Measurements from ENCODE around the gene INHBB. TPM values are rescaled to one million over a fixed set of nuclear protein-coding genes. Genes with fewer than 3 reads are reported as not detected.

The INHBB gene
- total RNA-seq, 2 experiments from 2014 or later = not detected

DNA sequence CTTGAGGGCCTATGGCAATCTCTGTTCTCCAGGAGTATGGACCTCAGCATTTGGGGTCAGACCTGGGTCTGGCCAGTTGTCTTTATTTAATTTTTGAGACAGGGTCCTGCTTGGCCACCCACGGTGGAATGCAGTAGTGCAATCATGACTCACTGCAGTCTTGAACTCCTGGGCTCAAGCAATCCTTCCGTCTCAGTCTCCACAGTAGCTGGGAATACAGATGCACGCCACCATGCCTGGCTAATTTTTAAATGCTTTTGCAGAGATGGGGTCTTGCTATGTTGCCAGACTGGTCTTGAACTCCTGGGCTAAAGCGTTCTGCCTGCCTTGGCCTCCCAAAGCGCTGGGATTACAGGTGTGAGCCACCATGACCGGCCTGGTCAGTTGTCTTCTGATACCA lies 46.4 kb upstream of the INHBB start:
- Histone ChIP-seq H3K4me3 (ENCODE audit: low read length) (no peak overlapping the region), H3K27ac (ENCODE audit: low read depth in 1 of 2, low read length in 2 of 2) (no peak overlapping the region), H3K9me3 (ENCODE audit: control insufficient read depth in 1 of 2, insufficient read depth in 1 of 2, low read length in 2 of 2) (no peaks in the 10 kb centered on the region), H3K27me3 (ENCODE audit: control insufficient read depth in 1 of 2, insufficient read depth in 2 of 2, low read length in 2 of 2) (no peaks in the 10 kb centered on the region), H3K4me1 (ENCODE audit: insufficient read depth, low read length) (no peaks in the 10 kb centered on the region), H3K36me3 (ENCODE audit: insufficient read depth, low read length) (peaks cover 3% of the 10 kb centered on the region)
- POLR2A ChIA-PET = no interaction called here
- CTCF ChIA-PET = no interaction called here
- H3K27ac Mint-ChIP-seq = no peak overlapping the region
- intact Hi-C loops (cut with DNase I, micrococcal nuclease) = no loop called here
- DNase-seq = no peak
- H3K36me3 Mint-ChIP-seq (ENCODE audit: low read depth) = peaks cover 16% of the 10 kb centered on the region
- no peak for TF ChIP-seq CTCF (IDR thresholded peaks at IDR 0.05)
- no peaks in the 10 kb centered on the region for H3K9me3 Mint-ChIP-seq
- no peak overlapping the region for H3K4me3 Mint-ChIP-seq
- no peaks in the 10 kb centered on the region for H3K27me3 Mint-ChIP-seq
- no peak for ATAC-seq (ENCODE audit: poor library complexity)
- no peaks in the 10 kb centered on the region for H3K4me1 Mint-ChIP-seq (ENCODE audit: low read depth)

- Histone ChIP-seq H3K4me1 (ENCODE audit: insufficient read depth, low read length) (no peaks in the 10 kb centered on the region), H3K27me3 (ENCODE audit: control insufficient read depth in 1 of 2, insufficient read depth in 2 of 2, low read length in 2 of 2) (no peaks in the 10 kb centered on the region), H3K27ac (ENCODE audit: low read depth in 1 of 2, low read length in 2 of 2) (no peak overlapping the region), H3K4me3 (ENCODE audit: low read length) (no peak overlapping the region), H3K36me3 (ENCODE audit: insufficient read depth, low read length) (no peaks in the 10 kb centered on the region), H3K9me3 (ENCODE audit: control insufficient read depth in 1 of 2, insufficient read depth in 1 of 2, low read length in 2 of 2) (no peaks in the 10 kb centered on the region)
- no peaks in the 10 kb centered on the region for H3K27me3 Mint-ChIP-seq
- no peak for DNase-seq
- H3K4me3 Mint-ChIP-seq = no peak overlapping the region
- POLR2A ChIA-PET = no interaction called here
- no peak for ATAC-seq (ENCODE audit: poor library complexity)
- TF ChIP-seq CTCF (IDR thresholded peaks at IDR 0.05) = no peak
- H3K36me3 Mint-ChIP-seq (ENCODE audit: low read depth) = peaks cover 12% of the 10 kb centered on the region
- intact Hi-C loops (cut with DNase I, micrococcal nuclease) = loop anchor here in 1 of 2 experiments (5.0 kb wide), 1 partner anchor 43 kb away; no protein-coding TSS in a partner anchor
- no peaks in the 10 kb centered on the region for H3K4me1 Mint-ChIP-seq (ENCODE audit: low read depth)
- no peak overlapping the region for H3K27ac Mint-ChIP-seq
- no peaks in the 10 kb centered on the region for H3K9me3 Mint-ChIP-seq
- CTCF ChIA-PET = no interaction called here
Observed at GRCh38 chr2:120300385-120300784, 45.6 kb upstream of the INHBB start.

DNA sequence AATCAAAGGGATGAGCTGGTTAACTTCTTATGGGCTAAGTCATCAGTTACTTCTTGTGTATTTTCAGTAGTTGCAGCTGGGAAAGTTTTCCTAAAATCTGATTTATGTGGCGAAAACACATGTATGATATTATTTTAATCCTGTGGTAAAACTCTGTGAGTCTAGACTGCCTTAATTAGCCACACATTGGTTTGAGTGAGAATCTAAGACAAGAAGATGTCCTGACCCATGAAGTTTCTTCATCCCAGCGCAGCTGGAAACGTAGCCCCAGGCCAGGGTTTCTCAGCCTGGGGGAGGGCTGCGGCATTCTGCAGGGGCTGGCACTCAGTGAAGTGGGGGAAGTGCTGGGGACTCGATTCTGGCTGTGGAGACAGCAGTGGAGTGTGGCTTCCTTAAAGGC lies 44.7 kb upstream of the INHBB start:
- H3K27me3 ChIP-seq (ENCODE audit: control insufficient read depth in 1 of 2, insufficient read depth in 2 of 2, low read length in 2 of 2) = no peaks in the 10 kb centered on the region
- TF ChIP-seq CTCF (IDR thresholded peaks at IDR 0.05) = no peak
- POLR2A ChIA-PET = no interaction called here
- Mint-ChIP-seq H3K36me3 (ENCODE audit: low read depth) (peaks cover 7% of the 10 kb centered on the region), H3K27me3 (no peaks in the 10 kb centered on the region), H3K4me3 (no peak overlapping the region), H3K4me1 (ENCODE audit: low read depth) (no peaks in the 10 kb centered on the region), H3K9me3 (no peaks in the 10 kb centered on the region), H3K27ac (no peak overlapping the region)
- H3K9me3 ChIP-seq (ENCODE audit: control insufficient read depth in 1 of 2, insufficient read depth in 1 of 2, low read length in 2 of 2) = no peaks in the 10 kb centered on the region
- no peak for DNase-seq
- no peak overlapping the region for H3K4me3 ChIP-seq (ENCODE audit: low read length)
- no peaks in the 10 kb centered on the region for H3K36me3 ChIP-seq (ENCODE audit: insufficient read depth, low read length)
- CTCF ChIA-PET = no interaction called here
- intact Hi-C loops (cut with DNase I, micrococcal nuclease) = loop anchor here in 1 of 2 experiments (5.0 kb wide), 1 partner anchor 44 kb away; no protein-coding TSS in a partner anchor
- no peak for ATAC-seq (ENCODE audit: poor library complexity)
- H3K27ac ChIP-seq (ENCODE audit: low read depth in 1 of 2, low read length in 2 of 2) = no peak overlapping the region
- no peaks in the 10 kb centered on the region for H3K4me1 ChIP-seq (ENCODE audit: insufficient read depth, low read length)
